HG03520 (cell line): ENCODE data around the gene GNB1.

Experiments
- ATAC-seq: cut with Tn5 transposase; IDR thresholded peaks from one replicate; pipeline ENCODE4 v1.9.1; 2021; ENCODE audit warnings: mild to moderate bottlenecking, moderate library complexity; ENCODE audit not compliant: unreplicated experiment

GNB1 gene

GRCh38 chr1:1832820-1833219 lies 58.1 kb downstream of the GNB1 start:
- no peak for ATAC-seq

DNA sequence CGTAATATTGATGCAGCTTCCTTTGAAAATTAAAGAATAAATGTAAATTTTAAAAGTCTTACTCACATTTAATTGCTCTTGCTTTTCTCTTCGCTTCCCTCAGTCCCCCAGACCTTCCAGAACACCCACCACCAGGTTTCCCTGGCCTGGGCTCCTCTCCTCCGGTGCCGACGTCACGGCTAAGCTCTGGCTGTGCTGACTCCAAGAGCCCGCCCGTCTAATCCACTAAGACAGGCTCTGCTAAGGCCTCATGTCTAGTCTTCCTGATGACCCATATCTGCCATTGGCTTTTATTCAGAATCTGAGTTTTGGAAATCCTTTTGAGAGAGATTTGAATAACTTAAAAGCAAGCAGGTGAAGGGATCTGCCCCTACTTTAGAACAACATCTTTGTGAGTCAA lies 58.7 kb downstream of the GNB1 start:
- no peak for ATAC-seq

- ATAC-seq, result no peak
These were observed 63.6 kb downstream of the GNB1 start for GRCh38 chr1:1827089-1827848.

GRCh38 chr1:1826356-1827088 lies 64.4 kb downstream of the GNB1 start:
- ATAC-seq, result no peak

- no peak for ATAC-seq
These were observed 65.7 kb downstream of the GNB1 start for GRCh38 chr1:1825217-1825616.

GRCh38 chr1:1819762-1820161 lies 71.1 kb downstream of the GNB1 start:
- ATAC-seq, result no peak

DNA sequence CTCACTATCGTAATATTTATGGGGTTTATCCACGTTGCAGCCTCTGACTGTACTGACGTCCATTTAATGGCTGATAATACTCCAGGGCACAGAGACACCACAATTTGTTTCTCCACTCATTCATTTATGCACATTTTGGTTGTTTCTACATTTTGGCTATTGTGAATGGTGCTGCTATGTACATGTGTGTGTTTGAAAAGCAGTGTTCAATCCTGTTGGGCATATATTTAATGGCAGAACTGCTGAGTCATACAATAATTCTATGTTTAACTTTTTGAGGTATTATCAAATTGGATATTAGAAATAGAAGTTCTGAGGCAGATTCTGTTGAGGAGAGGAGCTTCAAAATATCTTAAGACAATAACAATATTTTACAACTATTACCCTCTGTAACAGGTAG lies 73.7 kb downstream of the GNB1 start:
- ATAC-seq, result no peak

DNA sequence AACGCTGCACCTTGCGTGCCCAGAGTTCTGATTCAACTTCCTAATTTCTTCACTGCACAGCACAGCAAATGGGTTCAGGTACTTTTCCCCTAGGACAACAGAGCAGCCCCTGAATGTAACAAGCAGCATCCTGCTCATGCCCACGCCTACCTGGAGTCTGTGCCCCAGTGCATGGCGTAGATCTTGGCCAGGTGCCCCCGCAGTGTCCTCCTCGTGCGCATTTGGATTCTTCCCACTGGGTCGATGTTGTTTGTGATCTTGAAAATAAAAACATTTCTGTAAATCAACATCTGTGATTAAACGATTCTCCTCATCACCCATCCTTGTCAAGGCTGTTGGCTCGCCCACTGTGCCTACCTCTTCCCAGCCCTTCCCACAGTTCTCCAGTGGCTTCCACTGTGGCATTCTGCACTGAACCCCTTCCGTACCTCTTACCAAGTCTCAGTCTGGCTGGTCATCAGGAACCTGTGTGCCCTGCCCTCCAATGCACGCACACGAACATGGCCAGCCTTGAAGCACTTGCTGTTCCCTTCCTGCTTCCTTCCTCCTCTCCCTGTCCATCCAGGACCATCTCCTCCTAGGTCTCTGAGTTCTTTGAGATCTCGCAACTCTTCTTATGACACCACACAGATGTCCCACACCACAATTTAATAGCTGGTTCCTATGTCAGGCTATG lies 75.1 kb downstream of the GNB1 start:
- no peak for ATAC-seq

DNA sequence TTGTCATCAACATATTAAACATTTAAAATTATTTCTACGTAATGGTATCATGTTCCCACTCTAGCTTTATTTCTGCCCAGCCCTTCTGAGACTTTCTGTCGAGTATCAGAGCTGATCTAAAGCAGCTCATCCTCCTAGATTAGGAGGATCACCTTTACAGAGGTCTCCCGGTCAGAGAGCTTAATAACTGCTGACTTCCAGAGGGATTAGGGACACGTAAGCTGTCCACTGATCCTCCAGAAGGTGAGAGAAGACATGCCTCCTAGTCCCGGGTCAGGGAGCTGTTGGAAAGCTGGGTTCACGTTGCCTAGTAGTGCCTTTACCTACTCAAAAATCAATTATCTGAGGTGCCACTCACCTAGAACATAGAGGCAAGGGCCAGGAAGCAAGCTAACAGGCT lies 81.4 kb downstream of the GNB1 start:
- no peak for ATAC-seq

DNA sequence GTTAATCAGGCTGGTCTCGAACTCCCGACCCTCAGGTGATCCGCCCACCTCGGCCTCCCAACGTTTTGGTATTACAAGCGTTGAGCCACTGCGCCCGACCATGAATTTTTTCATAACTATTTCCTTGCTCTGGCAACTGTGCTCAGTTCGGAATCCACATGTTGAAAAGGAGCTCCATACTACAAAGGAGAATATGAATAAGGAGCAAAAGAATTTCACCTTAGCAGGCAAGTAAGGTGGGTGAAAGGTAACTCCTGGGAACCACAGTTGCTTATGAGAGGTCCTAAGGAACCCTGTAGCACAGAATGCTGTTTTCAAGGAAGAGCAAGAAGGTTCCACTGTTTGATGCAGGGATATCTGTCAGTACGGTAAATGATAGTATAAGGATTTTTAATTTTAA lies 82.7 kb downstream of the GNB1 start:
- no peak for ATAC-seq

GRCh38 chr1:1806890-1807289 lies 84.0 kb downstream of the GNB1 start:
- no peak for ATAC-seq

DNA sequence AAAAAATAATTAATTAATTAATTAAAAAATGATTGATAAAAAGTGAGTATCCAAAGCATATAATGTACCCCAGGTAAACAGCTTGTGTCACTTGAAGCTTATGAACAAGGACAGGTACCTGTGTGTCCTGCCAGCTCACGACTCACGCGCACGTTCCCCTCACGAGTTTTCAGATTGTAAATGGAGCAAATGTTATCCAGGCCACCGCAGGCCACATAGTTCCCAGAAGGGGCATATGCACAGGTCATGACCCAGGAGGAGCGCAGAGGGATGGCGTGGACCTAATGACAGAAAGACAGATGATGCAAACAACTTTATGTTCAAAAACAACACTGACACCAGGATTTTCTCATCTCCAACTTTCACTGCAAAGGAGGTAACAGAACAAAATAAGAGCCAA lies 86.6 kb downstream of the GNB1 start:
- ATAC-seq, result no peak

GRCh38 chr1:1802871-1803270 lies 88.0 kb downstream of the GNB1 start:
- ATAC-seq, result no peak

DNA sequence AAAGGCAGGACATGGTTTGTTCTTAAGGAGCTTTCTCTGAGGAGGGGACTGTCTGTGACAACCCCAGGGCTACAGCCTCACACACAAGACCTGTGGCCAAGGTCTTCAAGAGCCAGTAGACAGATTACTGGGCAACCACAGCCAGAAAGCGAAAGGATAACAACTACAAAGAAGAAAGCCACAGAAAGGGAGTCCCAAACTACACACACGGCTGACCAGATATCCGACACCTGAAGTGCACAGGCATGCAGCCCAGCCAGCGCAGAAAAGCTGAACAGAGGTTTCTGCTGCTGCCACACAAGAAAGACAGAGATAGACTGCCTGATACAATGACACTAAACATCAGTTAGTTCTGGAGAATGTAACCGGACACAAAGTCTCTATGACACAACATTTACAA lies 91.2 kb downstream of the GNB1 start:
- ATAC-seq, result peak; percentile 68

DNA sequence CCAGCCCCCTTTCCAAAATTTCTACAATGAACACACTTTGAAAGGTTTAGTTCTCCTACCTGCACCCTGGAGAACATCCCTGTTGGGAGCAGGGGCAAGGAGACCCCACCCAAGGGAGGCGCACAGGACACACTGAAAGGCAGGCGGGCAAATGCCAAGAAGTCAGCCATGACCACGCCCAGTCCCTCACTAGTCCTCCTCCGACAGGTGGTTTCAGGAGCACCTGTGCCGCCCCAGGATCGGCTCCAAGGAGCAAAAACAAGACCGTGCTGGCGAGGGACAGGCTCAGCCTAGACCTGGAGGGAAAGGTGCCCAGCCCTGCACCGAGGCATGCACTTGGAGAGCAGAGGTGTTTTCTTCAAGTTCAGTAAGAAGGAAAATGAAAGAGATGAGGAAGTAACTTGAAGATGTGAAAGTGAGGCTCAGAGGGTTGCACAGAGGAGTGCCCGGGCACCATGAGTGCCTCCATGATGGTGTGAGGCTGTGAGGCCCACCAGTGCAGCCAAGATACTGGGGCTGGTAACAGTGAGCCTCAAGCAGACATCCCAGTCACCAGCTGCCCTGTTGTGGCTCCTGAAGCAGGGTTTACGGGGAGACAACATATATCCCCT lies 93.1 kb downstream of the GNB1 start:
- no peak for ATAC-seq

GRCh38 chr1:1796466-1796865 lies 94.4 kb downstream of the GNB1 start:
- no peak for ATAC-seq

- no peak for ATAC-seq
These were observed 95.9 kb downstream of the GNB1 start for GRCh38 chr1:1794999-1795398.

GRCh38 chr1:1793481-1794244 lies 97.2 kb downstream of the GNB1 start:
- ATAC-seq, result no peak

DNA sequence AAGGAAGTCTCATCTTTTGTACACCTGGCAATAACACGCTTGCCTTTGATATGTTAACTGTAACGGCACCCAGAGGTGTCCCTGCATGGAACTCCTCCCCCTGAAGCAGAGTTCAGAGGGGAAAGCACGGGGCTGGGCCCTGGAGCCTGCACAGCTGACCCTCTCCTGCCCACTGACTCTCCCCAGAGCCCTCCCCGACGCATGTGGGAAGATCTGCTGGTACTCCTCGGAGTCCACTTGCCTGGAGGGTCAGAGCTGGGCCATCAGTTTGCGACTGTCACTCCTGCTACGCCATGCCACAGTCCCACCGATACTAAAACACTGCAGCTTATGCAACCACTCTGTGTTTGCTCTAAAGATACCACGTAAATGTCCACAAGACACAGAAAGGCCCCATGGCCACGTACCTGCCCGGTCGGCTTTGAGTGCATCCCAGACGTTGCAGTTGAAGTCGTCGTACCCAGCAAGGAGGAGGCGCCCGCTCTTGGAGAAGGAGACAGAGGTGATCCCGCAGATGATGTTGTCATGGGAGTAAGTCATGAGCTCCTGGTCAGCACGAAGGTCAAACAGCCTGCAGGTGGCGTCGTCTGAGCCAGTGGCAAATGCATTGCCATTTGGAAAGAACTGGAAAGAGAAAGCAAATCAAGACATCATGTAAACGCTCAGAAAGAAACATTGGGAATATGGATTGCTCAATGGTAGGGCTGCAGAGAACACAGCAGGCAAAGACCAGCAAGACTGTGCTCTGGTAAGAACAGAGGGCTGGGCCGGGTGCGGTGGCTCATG lies 102.0 kb downstream of the GNB1 start:
- no peak for ATAC-seq

GRCh38 chr1:1788136-1788535 lies 102.8 kb downstream of the GNB1 start:
- no peak for ATAC-seq
